Panc1 (cell line): ENCODE results near the gene LRIT3. TPM values are rescaled to one million over a fixed set of nuclear protein-coding genes. Genes with fewer than 3 reads are reported as not detected.

Experiments used
- ATAC-seq: fragments of 200-7000 bp; cut with Tn5 transposase; 2 replicates; pipeline ENCODE4 v1.9.1; 2020; ENCODE audit warnings: mild to moderate bottlenecking, moderate library complexity
- BruUV-seq: library from RNA; stranded (reverse); fragments of 400-500 nt; replicated peaks from 2 replicates; lab custom pipeline; 2021; lab: Mats Ljungman, UMichigan
- CTCF ChIA-PET: fragments of 300-600 bp; sonication (Branson Sonifier 250); formaldehyde crosslinking; loops from one replicate; lab custom pipeline; 2022; ENCODE audit warnings: antibody characterized with exemption; lab: Charles Lee
- POLR2A ChIA-PET: fragments of 300-600 bp; sonication (Branson Sonifier 250); formaldehyde crosslinking; loops from one replicate; lab custom pipeline; 2022; ENCODE audit warnings: antibody characterized with exemption; lab: Charles Lee
- DNase-seq: peaks from one replicate; pipeline ENCODE4 v3.0.0-alpha.2; 2010; ENCODE audit warnings: low read depth, low spot score
- H3K27ac ChIP-seq: 2 replicates; pipeline ENCODE4 v1.5.1; 2011; ENCODE audit warnings: mild to moderate bottlenecking, low read length, inconsistent platforms
- H3K27me3 ChIP-seq: fragments of 200-500 bp; sonication (Bioruptor generic); 2 replicates; pipeline ENCODE4 v1.6.0; 2014; ENCODE audit warnings: low read length, inconsistent platforms; ENCODE audit not compliant: control insufficient read depth, insufficient read depth
- H3K36me3 ChIP-seq: fragments of 200-500 bp; sonication (Bioruptor generic); 2 replicates; pipeline ENCODE4 v1.5.1; 2014; ENCODE audit warnings: inconsistent platforms, mild to moderate bottlenecking, low read length, moderate library complexity; ENCODE audit not compliant: control insufficient read depth, insufficient read depth
- H3K4me1 ChIP-seq: 2 replicates; pipeline ENCODE4 v1.5.1; 2011; ENCODE audit warnings: inconsistent platforms, mild to moderate bottlenecking, low read length, moderate library complexity; ENCODE audit not compliant: control insufficient read depth, insufficient read depth
- H3K4me3 ChIP-seq, 2 experiments: 2 replicates each; pipeline ENCODE4 v1.5.1; 2011 to 2012; ENCODE audit warnings: low read depth in 2 of 2, low read length in 2 of 2, mild to moderate bottlenecking in 2 of 2, inconsistent platforms in 1 of 2, moderate library complexity in 1 of 2
- H3K9me3 ChIP-seq: fragments of 200-500 bp; sonication (Bioruptor generic); 2 replicates; pipeline ENCODE4 v1.5.1; 2014; ENCODE audit warnings: low read depth, mild to moderate bottlenecking, inconsistent platforms, low read length, moderate library complexity; ENCODE audit not compliant: control insufficient read depth, insufficient read depth
- CTCF ChIP-seq: fragments of 450-650 bp; IDR thresholded peaks from 2 replicates; pipeline ENCODE4 v1.5.1; 2017; ENCODE audit warnings: mild to moderate bottlenecking
- POLR2AphosphoS5 ChIP-seq: IDR thresholded peaks from 2 replicates; pipeline ENCODE4 v1.6.1; 2012; ENCODE audit warnings: mild to moderate bottlenecking, low read depth, low read length, moderate library complexity
- REST ChIP-seq, 2 experiments: IDR thresholded peaks; 2 replicates each; pipeline ENCODE4 v1.6.1; 2011 to 2012; ENCODE audit warnings: low read depth in 2 of 2, control low read depth in 1 of 2, low read length in 1 of 2, mild to moderate bottlenecking in 1 of 2, moderate library complexity in 1 of 2; ENCODE audit not compliant: insufficient read depth in 1 of 2
- SIN3A ChIP-seq: IDR thresholded peaks from 2 replicates; pipeline ENCODE4 v1.6.1; 2012; ENCODE audit warnings: low read depth, mild to moderate bottlenecking, low read length, moderate library complexity, borderline replicate concordance; ENCODE audit not compliant: insufficient read depth
- TCF7L2 ChIP-seq: IDR thresholded peaks from 2 replicates; pipeline ENCODE4 v1.6.1; 2011; ENCODE audit warnings: mild to moderate bottlenecking, low read depth, low read length, inconsistent platforms
- in situ Hi-C: cut with HindIII; loops from 2 replicates; pipeline ENCODE4 v1.10.0; 2016; ENCODE audit warnings: low sequenced_read_pairs, low pct_unique_long_range_greater_than_20kb
- intact Hi-C: fragments of 100-400 bp; cut with micrococcal nuclease; formaldehyde crosslinking; loops from one replicate; pipeline ENCODE4 v1.10.0; 2022; ENCODE audit not compliant: unreplicated experiment
- total RNA-seq: library from RNA; stranded (reverse); gene quantifications from one replicate; pipeline ENCODE4 v1.2.1, GENCODE V29; 2021; ENCODE audit not compliant: unreplicated experiment

LRIT3 gene
- total RNA-seq, 1 experiment from 2014 or later = 0.05 TPM

- no peak overlapping the region for H3K4me3 ChIP-seq
- ChIA-PET POLR2A (no interaction called here), CTCF (no interaction called here)
- no TSS peak for BruUV-seq
- no peak for ATAC-seq
- H3K27ac ChIP-seq = no peak overlapping the region
- intact Hi-C loops (no loop called here), in situ Hi-C loops (no loop called here)
- H3K9me3 ChIP-seq = no peaks in the 10 kb centered on the region
- H3K27me3 ChIP-seq = no peaks in the 10 kb centered on the region
- no peaks in the 10 kb centered on the region for H3K4me1 ChIP-seq
- H3K36me3 ChIP-seq = no peaks in the 10 kb centered on the region
- DNase-seq = no peak
- TF ChIP-seq TCF7L2 (no peak), POLR2AphosphoS5 (no peak), SIN3A (no peak), REST (IDR thresholded peaks at IDR 0.05; ENCODE audit: insufficient read depth in 1 of 2, low read depth in 2 of 2, low read length in 1 of 2) (no peak), CTCF (no peak)
Measured at GRCh38 chr4:109921384-109921808, 73.5 kb downstream of the LRIT3 start.

Other genes with a start within 250 kb of the LRIT3 start
- gene CASP6, start 144.7 kb upstream of the LRIT3 start, total RNA-seq = 15.2 TPM
- 20.7 TPM for gene PLA2G12A, start 118.0 kb upstream of the LRIT3 start, total RNA-seq
- gene CFI, start 46.1 kb upstream of the LRIT3 start, total RNA-seq = 0.33 TPM
- 23.6 TPM for gene GAR1, start 32.3 kb upstream of the LRIT3 start, total RNA-seq
- gene RRH, start 20.1 kb upstream of the LRIT3 start, total RNA-seq = 0.15 TPM
- not detected for gene EGF, start 64.8 kb downstream of the LRIT3 start, total RNA-seq